Right lobe of liver (tissue), 6 donors: ENCODE data around the gene NLGN1. TPM values are rescaled to one million over a fixed set of nuclear protein-coding genes. Genes with fewer than 3 reads are reported as not detected.

ENCODE experiments used
- ATAC-seq, 4 donors: fragments of 200-7000 bp; cut with Tn5 transposase; one replicate each; pipeline ENCODE4 v1.9.1; 2020; ENCODE audit warnings: mild to moderate bottlenecking in 4 of 4, moderate library complexity in 4 of 4
- DNase-seq, 3 donors: peaks; one replicate each; pipeline ENCODE4 v3.0.0-alpha.2; 2020
- H3K27ac ChIP-seq, 3 donors: fragments of 200-600 bp; one replicate each; pipeline ENCODE4 v1.8.0; 2022
- H3K27me3 ChIP-seq, 2 donors: fragments of 200-600 bp; one replicate each; pipeline ENCODE4 v1.8.0; 2022
- H3K36me3 ChIP-seq, 4 donors: fragments of 200-600 bp; sonication (generic) in 1 of 4; one replicate each; pipeline versions ENCODE4 v1.5.1 to v1.8.0; 2017 to 2022; ENCODE audit warnings: control low read depth in 1 of 4
- H3K4me1 ChIP-seq, 4 donors: fragments of 200-600 bp; sonication (generic) in 1 of 4; one replicate each; pipeline versions ENCODE4 v1.5.1 to v1.8.0; 2017 to 2022; ENCODE audit warnings: control low read depth in 1 of 4
- H3K4me3 ChIP-seq, 3 donors: fragments of 200-600 bp; one replicate each; pipeline ENCODE4 v1.8.0; 2022
- H3K9me3 ChIP-seq, 4 donors: fragments of 200-600 bp; sonication (generic) in 1 of 4; one replicate each; pipeline versions ENCODE4 v1.5.1 to v1.8.0; 2017 to 2022; ENCODE audit warnings: control low read depth in 1 of 4
- CTCF ChIP-seq, 4 donors: fragments of 200-600 bp in 3 of 4; fragments of 450-650 bp in 1 of 4; IDR thresholded peaks; one replicate each; pipeline versions ENCODE4 v1.5.1 to v1.8.0; 2016 to 2022; ENCODE audit warnings: antibody characterized with exemption in 4 of 4, mild to moderate bottlenecking in 2 of 4
- POLR2A ChIP-seq: fragments of 450-650 bp; IDR thresholded peaks from one replicate; pipeline ENCODE4 v1.6.1; 2017; ENCODE audit warnings: antibody characterized with exemption, mild to moderate bottlenecking
- WGBS: methylation state at CpG from one replicate; pipeline ENCODE4 v1.1.6; 2018; ENCODE audit warnings: low coverage, low lambda C conversion rate; ENCODE audit not compliant: insufficient coverage; ENCODE audit errors: missing lambda C conversion rate; 5-methylcytosine and 5-hydroxymethylcytosine counted together
- intact Hi-C, 2 donors: fragments of 100-400 bp; cut with DNase I; formaldehyde crosslinking; loops; one replicate each; pipeline versions ENCODE4 v1.11.2 to v1.14.1; 2022
- total RNA-seq, 6 experiments: library from RNA; depleted of rRNA in 2 of 6; stranded (reverse); fragments of >200 nt in 2 of 6; fragmentation: NEBNext Ultra II Directional in 3 of 6; extraction: Animal tissue kit (Norgen Biotek cat#: 25700) in 3 of 6; gene quantifications; one replicate each; pipeline versions ENCODE4 v1.1.0 to v1.2.4, GENCODE V29; 2016 to 2023
- donor health status: DM: no; HTN: yes; CAD: no.
- donor health status: DM: no; HTN: no; CAD: no.
- donor health status: DM: no; HTN: no; CAD: no.
- donor health status: DM: no; HTN: yes; CAD: no.
- donor health status: DM: no; HTN: yes; CAD: no.

Gene NLGN1
- total RNA-seq, 6 experiments from 2014 or later = 0.02 to 0.12 TPM; not detected in 4

DNA sequence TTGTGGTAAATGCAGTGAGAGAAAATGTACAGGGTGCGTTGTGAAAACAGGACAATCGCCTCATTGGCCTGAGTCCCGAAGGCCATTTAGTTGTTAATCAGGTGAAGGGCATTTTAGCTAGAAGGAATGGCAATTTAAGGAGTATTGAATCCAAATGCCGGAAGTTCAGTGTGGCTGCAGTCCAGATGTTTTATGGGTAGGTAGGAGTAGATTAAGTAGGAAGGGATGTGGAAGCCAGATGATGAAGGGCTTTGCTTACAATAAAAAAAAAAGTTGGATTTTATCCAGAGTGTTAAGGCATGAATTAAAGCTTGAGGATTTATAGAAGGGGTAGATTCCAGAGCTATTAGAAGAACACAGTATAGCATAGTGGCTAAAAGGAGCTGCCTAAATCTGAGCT lies 572.7 kb downstream of the NLGN1 start:
- no peak for DNase-seq
- H3K9me3 ChIP-seq = no peaks in the 10 kb centered on the region
- no peaks in the 10 kb centered on the region for H3K4me1 ChIP-seq
- no peak for ATAC-seq
- no peak overlapping the region for H3K27ac ChIP-seq
- no peaks in the 10 kb centered on the region for H3K36me3 ChIP-seq
- TF ChIP-seq CTCF (IDR thresholded peaks at IDR 0.05) (no peak), POLR2A (no peak)
- H3K27me3 ChIP-seq = no peaks in the 10 kb centered on the region
- WGBS = 60% methylated on average over 4 of the region's 4 CpGs
- no peak overlapping the region for H3K4me3 ChIP-seq
- intact Hi-C loops = no loop called here

- H3K27me3 ChIP-seq = no peaks in the 10 kb centered on the region
- no peaks in the 10 kb centered on the region for H3K9me3 ChIP-seq
- H3K27ac ChIP-seq = no peak overlapping the region
- 63% methylated on average over 1 of the region's 1 CpG for WGBS
- TF ChIP-seq POLR2A (no peak), CTCF (IDR thresholded peaks at IDR 0.05) (no peak)
- ATAC-seq = no peak
- no peak overlapping the region for H3K4me3 ChIP-seq
- intact Hi-C loops = no loop called here
- H3K36me3 ChIP-seq = no peaks in the 10 kb centered on the region
- H3K4me1 ChIP-seq = no peaks in the 10 kb centered on the region
- no peak for DNase-seq
Observed at GRCh38 chr3:173976281-173976680, 578.7 kb downstream of the NLGN1 start.

- Histone ChIP-seq H3K4me1 (no peaks in the 10 kb centered on the region), H3K27ac (no peak overlapping the region), H3K4me3 (no peak overlapping the region), H3K9me3 (no peaks in the 10 kb centered on the region), H3K36me3 (no peaks in the 10 kb centered on the region), H3K27me3 (no peaks in the 10 kb centered on the region)
- TF ChIP-seq CTCF (IDR thresholded peaks at IDR 0.05) = no peak
- no peak for TF ChIP-seq POLR2A
- DNase-seq (no peak), ATAC-seq (no peak)
- intact Hi-C loops = no loop called here
- WGBS = 27% methylated on average over 2 of the region's 2 CpGs
Observed at GRCh38 chr3:173977747-173978146, 580.2 kb downstream of the NLGN1 start.

GRCh38 chr3:173983343-173983742 lies 585.8 kb downstream of the NLGN1 start:
- 35% methylated on average over 2 of the region's 2 CpGs for WGBS
- Histone ChIP-seq H3K4me1 (no peaks in the 10 kb centered on the region), H3K4me3 (no peak overlapping the region), H3K27me3 (no peaks in the 10 kb centered on the region), H3K9me3 (no peaks in the 10 kb centered on the region), H3K27ac (no peak overlapping the region), H3K36me3 (no peaks in the 10 kb centered on the region)
- no peak for ATAC-seq
- intact Hi-C loops = no loop called here
- no peak for DNase-seq
- no peak for TF ChIP-seq CTCF (IDR thresholded peaks at IDR 0.05)
- TF ChIP-seq POLR2A = no peak

DNA sequence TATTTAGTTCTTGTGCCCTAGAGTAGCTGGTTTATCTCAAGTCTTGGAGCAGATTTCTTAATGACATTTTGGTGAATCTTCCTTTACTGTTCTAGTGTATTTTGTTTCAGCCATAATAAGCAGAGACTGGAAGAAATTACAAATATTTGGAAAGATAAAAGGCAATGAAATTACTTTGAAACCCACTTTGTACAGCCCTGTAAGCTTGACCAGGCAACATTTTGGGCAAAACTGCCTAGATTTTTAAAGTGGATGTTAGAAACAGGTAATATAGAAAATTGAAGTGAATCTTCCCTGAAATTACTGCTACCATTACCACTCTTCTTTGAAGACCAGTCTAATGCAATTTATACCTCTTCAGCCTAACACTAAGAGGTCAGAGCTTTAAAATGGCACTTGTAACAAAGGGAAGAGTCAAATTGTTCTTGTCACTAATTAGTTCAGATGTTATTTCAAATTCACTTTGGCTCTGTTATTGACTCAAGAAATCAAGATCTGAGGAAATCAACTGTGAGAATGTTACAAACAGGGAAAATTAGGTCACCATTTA lies 589.4 kb downstream of the NLGN1 start:
- H3K4me3 ChIP-seq = no peak overlapping the region
- ATAC-seq (no peak), DNase-seq (no peak)
- H3K9me3 ChIP-seq = no peaks in the 10 kb centered on the region
- H3K27me3 ChIP-seq = no peaks in the 10 kb centered on the region
- no peak overlapping the region for H3K27ac ChIP-seq
- no peaks in the 10 kb centered on the region for H3K36me3 ChIP-seq
- intact Hi-C loops = no loop called here
- TF ChIP-seq POLR2A (no peak), CTCF (IDR thresholded peaks at IDR 0.05) (no peak)
- H3K4me1 ChIP-seq = no peaks in the 10 kb centered on the region
